ENCODE measurements around the gene CLIC4.

The CLIC4 gene

DNA sequence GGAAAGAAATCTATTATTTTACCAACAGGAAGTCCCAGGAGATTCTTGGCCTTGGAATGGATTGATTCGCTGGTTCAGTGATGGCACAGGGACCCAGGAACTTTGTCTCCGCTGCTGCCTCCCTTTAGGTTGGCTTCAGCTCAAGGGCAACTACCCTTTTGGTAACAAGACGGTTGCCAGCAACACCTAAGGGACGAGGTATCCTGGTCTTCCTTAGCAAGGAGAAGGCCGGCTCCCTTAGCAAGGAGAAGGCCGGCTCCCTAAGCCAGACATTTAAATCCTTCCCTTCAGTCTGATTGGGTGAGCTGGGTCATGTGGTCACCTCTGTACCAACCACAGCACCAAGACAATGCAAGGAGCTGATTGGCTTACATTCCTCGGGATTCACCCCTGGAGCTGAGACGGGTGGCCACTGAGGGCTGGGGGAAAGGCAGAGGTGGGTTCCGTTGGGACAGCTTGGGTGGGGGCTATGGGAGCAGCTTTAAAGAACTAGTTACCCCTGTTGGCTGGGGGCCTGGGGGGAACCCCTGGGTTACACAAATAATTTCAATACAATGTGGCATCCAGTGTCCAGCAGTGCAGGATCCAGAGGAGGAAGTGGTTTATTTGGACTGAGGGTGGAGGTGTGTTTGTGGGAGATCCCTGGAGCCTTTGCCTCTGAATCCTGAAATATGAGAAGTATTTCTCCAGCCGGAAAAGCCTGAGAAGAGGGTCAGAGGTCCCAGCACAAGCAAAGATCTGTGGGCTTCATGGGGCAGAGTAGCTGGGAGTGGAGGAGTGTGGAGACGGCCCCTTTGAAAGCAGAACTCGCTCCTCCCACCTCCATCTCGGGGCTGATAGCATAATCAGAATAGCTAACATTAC lies 20.7 kb upstream of the CLIC4 start:
- Histone ChIP-seq H3K27me3 (replicated peaks) (no peaks in the 10 kb centered on the region), H3K27ac (peak overlapping the region; percentile 60), H3K36me3 (replicated peaks) (no peaks in the 10 kb centered on the region), H3K4me3 (ENCODE audit: low read depth, low read length) (peak overlapping the region; percentile 27)
- in situ Hi-C loops (cut with HindIII; ENCODE audit: low pct_ligation_motif_present, low sequenced_read_pairs): no loop called here
- TF ChIP-seq CTCF (IDR thresholded peaks at IDR 0.05; ENCODE audit: low read depth, low read length, missing control alignments): no peak
- DNase-seq: peak; percentile 94

DNA sequence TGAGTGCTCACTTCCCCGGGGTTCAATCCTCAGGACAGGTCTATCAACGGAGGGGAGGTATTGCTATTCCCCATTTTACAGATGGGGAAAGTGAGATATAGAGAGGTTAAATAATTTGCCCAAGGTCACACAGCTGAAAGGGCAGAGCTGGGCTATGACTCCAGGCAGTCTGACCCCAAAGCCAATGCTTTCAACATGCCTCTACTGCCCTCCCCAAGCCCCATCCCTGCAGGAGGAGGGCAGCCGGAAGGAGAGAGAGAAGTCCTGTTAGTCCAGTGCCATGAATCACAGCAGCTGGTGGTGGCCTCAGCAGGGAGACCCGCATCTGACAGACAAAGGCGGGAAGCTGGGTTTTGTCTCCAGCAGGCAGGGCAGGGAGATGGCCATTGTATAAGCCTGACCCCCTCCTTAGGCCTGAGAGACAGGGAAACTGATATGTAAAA lies 20.0 kb upstream of the CLIC4 start:
- Histone ChIP-seq H3K36me3 (replicated peaks) (no peaks in the 10 kb centered on the region), H3K27me3 (replicated peaks) (no peaks in the 10 kb centered on the region), H3K27ac (peak overlapping the region; percentile 60), H3K4me3 (ENCODE audit: low read depth, low read length) (no peak overlapping the region)
- no peak for TF ChIP-seq CTCF (IDR thresholded peaks at IDR 0.05; ENCODE audit: low read depth, low read length, missing control alignments)
- in situ Hi-C loops (cut with HindIII; ENCODE audit: low pct_ligation_motif_present, low sequenced_read_pairs): no loop called here
- peak; percentile 48 for DNase-seq

DNA sequence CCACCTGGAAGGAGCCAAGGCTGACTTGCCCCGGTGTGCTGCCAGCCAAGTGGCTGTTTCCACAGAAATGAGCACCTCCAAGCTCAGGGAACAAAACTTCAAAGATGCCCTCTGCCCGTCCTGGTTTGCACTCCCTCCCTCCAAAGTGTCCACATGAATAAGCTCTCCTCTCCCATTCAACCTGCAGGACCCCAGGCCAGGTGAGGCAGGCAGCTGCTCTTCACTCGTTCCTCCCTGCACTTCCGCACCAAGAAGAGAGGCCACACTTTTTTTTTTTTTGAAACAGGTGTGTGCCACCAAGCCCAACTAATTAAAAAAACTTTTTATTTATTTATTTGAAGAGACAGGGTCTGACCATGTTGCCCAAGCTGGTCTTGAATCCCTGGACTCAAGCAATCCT lies 18.5 kb upstream of the CLIC4 start:
- Histone ChIP-seq H3K27me3 (replicated peaks) (no peaks in the 10 kb centered on the region), H3K27ac (no peak overlapping the region), H3K4me3 (ENCODE audit: low read depth, low read length) (no peak overlapping the region), H3K36me3 (replicated peaks) (no peaks in the 10 kb centered on the region)
- in situ Hi-C loops (cut with HindIII; ENCODE audit: low pct_ligation_motif_present, low sequenced_read_pairs): no loop called here
- no peak for DNase-seq
- no peak for TF ChIP-seq CTCF (IDR thresholded peaks at IDR 0.05; ENCODE audit: low read depth, low read length, missing control alignments)

DNA sequence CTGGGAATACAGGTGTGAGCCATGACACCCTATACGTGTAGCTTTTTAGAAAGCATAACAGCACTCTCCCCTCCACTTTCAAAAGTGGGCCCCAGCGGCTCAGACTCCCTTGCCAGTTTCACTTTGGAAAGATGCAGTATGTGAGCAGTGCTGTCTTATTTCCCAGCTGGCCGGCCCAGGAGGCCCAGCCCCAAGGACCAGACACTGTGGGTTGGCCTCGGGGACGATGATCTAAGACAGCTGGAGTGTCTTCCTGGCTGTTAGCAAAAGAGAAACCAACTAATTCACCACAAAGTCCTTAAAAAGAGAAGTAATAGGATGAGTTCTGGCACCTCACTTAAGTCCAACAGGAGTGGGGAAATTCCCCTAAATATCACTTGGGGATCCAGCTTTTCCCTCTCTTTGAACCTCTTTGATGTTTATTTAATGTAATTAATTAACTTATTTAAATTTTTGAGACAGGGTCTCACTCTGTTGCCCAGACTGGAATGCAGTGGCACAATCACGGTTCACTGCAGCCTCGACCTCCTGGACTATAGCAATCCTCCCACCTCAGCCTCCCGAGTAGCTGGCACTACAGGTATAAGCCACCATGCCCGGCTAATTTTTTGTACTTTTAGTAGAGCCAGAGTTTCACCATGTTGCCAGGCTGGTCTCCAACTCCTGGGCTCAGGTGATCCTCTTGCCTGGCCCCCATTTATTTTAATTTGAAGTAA lies 17.6 kb upstream of the CLIC4 start:
- no peak overlapping the region for H3K4me3 ChIP-seq (ENCODE audit: low read depth, low read length)
- H3K27me3 ChIP-seq (replicated peaks): no peaks in the 10 kb centered on the region
- DNase-seq: peak; percentile 92
- H3K36me3 ChIP-seq (replicated peaks): no peaks in the 10 kb centered on the region
- TF ChIP-seq CTCF (IDR thresholded peaks at IDR 0.05; ENCODE audit: low read depth, low read length, missing control alignments): no peak
- in situ Hi-C loops (cut with HindIII; ENCODE audit: low pct_ligation_motif_present, low sequenced_read_pairs): no loop called here
- H3K27ac ChIP-seq: peak overlapping the region; percentile 40

GRCh38 chr1:24728982-24729381 lies 16.3 kb upstream of the CLIC4 start:
- DNase-seq: no peak
- H3K36me3 ChIP-seq (replicated peaks): no peaks in the 10 kb centered on the region
- no peak overlapping the region for H3K27ac ChIP-seq
- no peak for TF ChIP-seq CTCF (IDR thresholded peaks at IDR 0.05; ENCODE audit: low read depth, low read length, missing control alignments)
- H3K4me3 ChIP-seq (ENCODE audit: low read depth, low read length): no peak overlapping the region
- in situ Hi-C loops (cut with HindIII; ENCODE audit: low pct_ligation_motif_present, low sequenced_read_pairs): no loop called here
- H3K27me3 ChIP-seq (replicated peaks): no peaks in the 10 kb centered on the region

All from brain microvascular endothelial cell (primary cell).